Glutamatergic neuron (in vitro differentiated cells): ENCODE measurements around the gene STH. TPM values are rescaled to one million over a fixed set of nuclear protein-coding genes. Genes with fewer than 3 reads are reported as not detected.

Experiments used
- DNase-seq: peaks from one replicate; pipeline ENCODE4 v3.0.0; 2022
- H3K27ac Mint-ChIP-seq: one replicate; pipeline ENCODE4 v1.8.0; 2020; ENCODE audit warnings: mild to moderate bottlenecking, mixed read lengths, inconsistent platforms; ENCODE audit not compliant: unreplicated experiment
- H3K27me3 Mint-ChIP-seq: one replicate; pipeline ENCODE4 v1.8.0; 2020; ENCODE audit warnings: mild to moderate bottlenecking, moderate library complexity, mixed read lengths, inconsistent platforms; ENCODE audit not compliant: unreplicated experiment
- H3K36me3 Mint-ChIP-seq: one replicate; pipeline ENCODE4 v1.8.0; 2020; ENCODE audit warnings: mild to moderate bottlenecking, mixed read lengths, inconsistent platforms; ENCODE audit not compliant: unreplicated experiment
- H3K4me1 Mint-ChIP-seq: one replicate; pipeline ENCODE4 v1.8.0; 2020; ENCODE audit warnings: mild to moderate bottlenecking, low read depth, mixed read lengths, inconsistent platforms; ENCODE audit not compliant: unreplicated experiment
- H3K4me3 Mint-ChIP-seq: one replicate; pipeline ENCODE4 v1.8.0; 2020; ENCODE audit warnings: mild to moderate bottlenecking, mixed read lengths, inconsistent platforms; ENCODE audit not compliant: unreplicated experiment
- H3K9me3 Mint-ChIP-seq: one replicate; pipeline ENCODE4 v1.8.0; 2020; ENCODE audit warnings: mild to moderate bottlenecking, moderate library complexity, mixed read lengths, inconsistent platforms; ENCODE audit not compliant: unreplicated experiment
- total RNA-seq: library from RNA; stranded (reverse); fragmentation: NEBNext Ultra II Directional; extraction: Animal tissue kit (Norgen Biotek cat#: 25700); gene quantifications from one replicate; pipeline ENCODE4 v1.2.1, GENCODE V29; 2021; ENCODE audit not compliant: unreplicated experiment
- TF ChIP-seq, protein P1 (sequence below): fragments of 200-600 bp; sonication (generic); IDR thresholded peaks from one replicate; pipeline ENCODE4 v1.5.0; 2021; ENCODE audit not compliant: partially characterized antibody, unreplicated experiment

Gene STH
- total RNA-seq, 1 donor from 2014 or later, result 4.1 TPM

DNA sequence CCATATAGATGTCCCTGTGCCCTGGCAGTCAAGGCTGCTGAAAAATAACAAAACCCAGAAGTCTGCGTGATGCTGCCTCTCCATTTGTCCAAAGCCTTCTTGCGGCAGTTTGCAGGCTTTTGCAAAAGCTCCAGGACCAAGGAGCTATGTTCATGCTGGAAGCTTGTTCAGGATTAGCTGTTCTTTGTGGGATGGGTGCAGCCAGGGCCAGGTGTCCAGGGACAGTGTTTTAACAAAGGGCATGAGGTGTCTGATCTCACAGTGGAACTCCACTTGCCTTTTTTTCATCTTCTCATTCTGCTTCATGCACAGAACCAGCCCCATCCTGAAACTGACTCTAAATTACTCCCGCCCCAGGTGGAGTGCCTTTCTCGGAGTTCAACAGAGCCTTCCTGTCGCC, 31.7 kb upstream of the STH start:
- Mint-ChIP-seq H3K27ac (no peak overlapping the region), H3K4me1 (no peaks in the 10 kb centered on the region), H3K27me3 (peaks cover 8% of the 10 kb centered on the region), H3K36me3 (peaks cover 14% of the 10 kb centered on the region), H3K4me3 (no peak overlapping the region), H3K9me3 (peaks cover 1% of the 10 kb centered on the region)
- TF ChIP-seq, protein P1, sequence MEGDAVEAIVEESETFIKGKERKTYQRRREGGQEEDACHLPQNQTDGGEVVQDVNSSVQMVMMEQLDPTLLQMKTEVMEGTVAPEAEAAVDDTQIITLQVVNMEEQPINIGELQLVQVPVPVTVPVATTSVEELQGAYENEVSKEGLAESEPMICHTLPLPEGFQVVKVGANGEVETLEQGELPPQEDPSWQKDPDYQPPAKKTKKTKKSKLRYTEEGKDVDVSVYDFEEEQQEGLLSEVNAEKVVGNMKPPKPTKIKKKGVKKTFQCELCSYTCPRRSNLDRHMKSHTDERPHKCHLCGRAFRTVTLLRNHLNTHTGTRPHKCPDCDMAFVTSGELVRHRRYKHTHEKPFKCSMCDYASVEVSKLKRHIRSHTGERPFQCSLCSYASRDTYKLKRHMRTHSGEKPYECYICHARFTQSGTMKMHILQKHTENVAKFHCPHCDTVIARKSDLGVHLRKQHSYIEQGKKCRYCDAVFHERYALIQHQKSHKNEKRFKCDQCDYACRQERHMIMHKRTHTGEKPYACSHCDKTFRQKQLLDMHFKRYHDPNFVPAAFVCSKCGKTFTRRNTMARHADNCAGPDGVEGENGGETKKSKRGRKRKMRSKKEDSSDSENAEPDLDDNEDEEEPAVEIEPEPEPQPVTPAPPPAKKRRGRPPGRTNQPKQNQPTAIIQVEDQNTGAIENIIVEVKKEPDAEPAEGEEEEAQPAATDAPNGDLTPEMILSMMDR, result no peak
- no peak for DNase-seq

DNA sequence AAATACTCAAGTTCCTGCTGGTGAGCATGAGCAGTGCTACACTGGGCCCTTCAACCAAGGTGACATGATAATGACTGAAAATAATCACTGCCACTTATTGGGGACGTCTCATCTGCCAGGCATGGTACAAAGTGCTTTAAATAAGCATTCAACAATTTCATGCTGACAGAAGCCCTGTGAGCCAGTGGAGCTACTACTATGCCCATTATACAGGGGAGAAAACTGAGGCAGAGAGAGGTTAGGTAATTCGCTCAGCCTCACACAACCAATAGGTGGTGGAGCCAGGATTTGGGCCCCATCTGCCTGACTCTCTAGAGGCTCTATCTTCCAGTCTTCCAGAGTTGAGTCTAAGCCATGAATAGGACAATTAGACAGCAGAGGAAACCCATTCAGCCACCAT, 30.3 kb upstream of the STH start:
- TF ChIP-seq, protein P1, result no peak
- peaks cover 16% of the 10 kb centered on the region for H3K36me3 Mint-ChIP-seq
- H3K4me3 Mint-ChIP-seq, result no peak overlapping the region
- peaks cover 12% of the 10 kb centered on the region for H3K27me3 Mint-ChIP-seq
- H3K27ac Mint-ChIP-seq, result no peak overlapping the region
- DNase-seq, result no peak
- no peaks in the 10 kb centered on the region for H3K4me1 Mint-ChIP-seq
- peaks cover 1% of the 10 kb centered on the region for H3K9me3 Mint-ChIP-seq

DNA sequence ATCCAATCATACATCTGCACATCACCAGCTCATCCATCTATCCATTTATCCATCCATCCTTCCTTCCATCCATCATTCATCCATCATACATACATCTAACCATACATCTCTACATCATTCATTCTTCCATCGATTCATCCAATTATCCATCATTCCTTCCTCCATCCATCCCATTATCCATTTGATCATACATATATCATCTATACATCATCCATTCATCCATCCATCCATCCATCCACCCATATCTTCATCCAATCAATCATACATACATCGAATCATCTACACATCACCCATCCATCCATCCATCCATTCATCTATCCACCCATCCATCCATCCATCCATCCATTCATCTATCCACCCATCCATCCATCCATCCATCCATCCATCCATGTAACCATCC, 29.3 kb upstream of the STH start:
- peaks cover 12% of the 10 kb centered on the region for H3K27me3 Mint-ChIP-seq
- H3K27ac Mint-ChIP-seq, result no peak overlapping the region
- no peak overlapping the region for H3K4me3 Mint-ChIP-seq
- H3K36me3 Mint-ChIP-seq, result peaks cover 16% of the 10 kb centered on the region
- no peaks in the 10 kb centered on the region for H3K4me1 Mint-ChIP-seq
- DNase-seq, result no peak
- H3K9me3 Mint-ChIP-seq, result peaks cover 1% of the 10 kb centered on the region
- TF ChIP-seq, protein P1, result no peak

- Mint-ChIP-seq H3K9me3 (peaks cover 1% of the 10 kb centered on the region), H3K27ac (no peak overlapping the region), H3K4me1 (peaks cover 5% of the 10 kb centered on the region), H3K27me3 (peaks cover 15% of the 10 kb centered on the region), H3K4me3 (no peak overlapping the region), H3K36me3 (peaks cover 16% of the 10 kb centered on the region)
- TF ChIP-seq, protein P1, result no peak
- DNase-seq, result no peak
These were observed 28.4 kb upstream of the STH start for GRCh38 chr17:45970659-45971058.

- no peak for DNase-seq
- Mint-ChIP-seq H3K36me3 (peaks cover 16% of the 10 kb centered on the region), H3K4me1 (peaks cover 5% of the 10 kb centered on the region), H3K27ac (no peak overlapping the region), H3K9me3 (peaks cover 3% of the 10 kb centered on the region), H3K4me3 (no peak overlapping the region), H3K27me3 (peaks cover 15% of the 10 kb centered on the region)
- TF ChIP-seq, protein P1, result no peak
These were observed 27.3 kb upstream of the STH start for GRCh38 chr17:45971698-45972141.
